ENCODE results near the gene NAPSA. TPM values are rescaled to one million over a fixed set of nuclear protein-coding genes. Genes with fewer than 3 reads are reported as not detected.
"Not testable (repeated sequence)": the region's sequence is repeated elsewhere in the genome, so short reads cannot be mapped to it uniquely, and the experiment has no call there.

NAPSA gene
- total RNA-seq, 2 donors from 2014 or later: 90.8 to 166 TPM

GRCh38 chr19:50377051-50377461 lies 11.6 kb upstream of the NAPSA start:
- peaks cover 4 to 27% of the 10 kb centered on the region in 2 donors for H3K36me3 Mint-ChIP-seq
- peak; percentile 3 to 42 for ATAC-seq
- H3K27ac Mint-ChIP-seq: peak overlapping the region; percentile 95 to 100
- H3K9me3 Mint-ChIP-seq: peaks cover 0 to 4% of the 10 kb centered on the region in 2 donors
- DNase-seq (ENCODE audit: low spot score in 2 of 2): no peak

- peak; percentile 93 for DNase-seq (ENCODE audit: low spot score in 2 of 2)
- peaks cover 4 to 24% of the 10 kb centered on the region in 2 donors for H3K36me3 Mint-ChIP-seq
- H3K27ac Mint-ChIP-seq: peak within 1 kb of the TSS; percentile 95 to 100
- peak; percentile 93 to 96 for ATAC-seq
- peaks cover 0 to 4% of the 10 kb centered on the region in 2 donors for H3K9me3 Mint-ChIP-seq
These were observed 11.0 kb upstream of the NAPSA start, which contains the start of gene NR1H2 for GRCh38 chr19:50376166-50377050. Gene NR1H2 (plus strand): TSS chr19:50376457. CDS start chr19:50377606, 1,149 bp downstream.

DNA sequence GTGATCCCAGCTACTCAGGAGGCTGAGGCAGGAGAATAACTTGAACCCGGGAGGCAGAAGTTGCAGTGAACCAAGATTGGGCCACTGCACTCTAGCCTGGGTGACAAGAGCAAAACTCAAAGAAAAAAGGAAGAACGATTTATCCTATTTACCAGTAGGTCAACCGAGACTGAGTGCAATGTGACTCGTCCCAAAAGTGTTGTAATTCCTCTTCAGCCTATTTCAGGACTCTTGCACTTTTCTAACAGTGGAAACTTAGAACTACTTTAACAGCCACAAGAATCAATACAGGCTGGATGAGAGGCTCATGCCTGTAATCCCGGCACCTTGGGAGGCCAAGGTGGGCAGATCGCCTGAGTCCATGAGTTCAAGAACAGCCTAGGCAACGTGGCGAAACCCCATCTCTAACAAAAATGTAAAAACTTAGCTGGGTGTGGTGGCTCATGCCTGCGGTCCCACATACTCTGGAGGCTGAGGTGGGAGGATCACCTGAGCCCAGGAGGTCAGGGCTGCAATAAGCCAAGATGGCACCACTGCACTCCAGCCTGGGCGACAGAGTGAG lies 6.6 kb upstream of the NAPSA start:
- DNase-seq (ENCODE audit: low spot score in 2 of 2): no peak
- Mint-ChIP-seq H3K27ac (no peak overlapping the region), H3K9me3 (peaks cover 0 to 4% of the 10 kb centered on the region in 2 donors), H3K36me3 (peaks cover 5 to 6% of the 10 kb centered on the region in 2 donors)
- ATAC-seq: no peak

DNA sequence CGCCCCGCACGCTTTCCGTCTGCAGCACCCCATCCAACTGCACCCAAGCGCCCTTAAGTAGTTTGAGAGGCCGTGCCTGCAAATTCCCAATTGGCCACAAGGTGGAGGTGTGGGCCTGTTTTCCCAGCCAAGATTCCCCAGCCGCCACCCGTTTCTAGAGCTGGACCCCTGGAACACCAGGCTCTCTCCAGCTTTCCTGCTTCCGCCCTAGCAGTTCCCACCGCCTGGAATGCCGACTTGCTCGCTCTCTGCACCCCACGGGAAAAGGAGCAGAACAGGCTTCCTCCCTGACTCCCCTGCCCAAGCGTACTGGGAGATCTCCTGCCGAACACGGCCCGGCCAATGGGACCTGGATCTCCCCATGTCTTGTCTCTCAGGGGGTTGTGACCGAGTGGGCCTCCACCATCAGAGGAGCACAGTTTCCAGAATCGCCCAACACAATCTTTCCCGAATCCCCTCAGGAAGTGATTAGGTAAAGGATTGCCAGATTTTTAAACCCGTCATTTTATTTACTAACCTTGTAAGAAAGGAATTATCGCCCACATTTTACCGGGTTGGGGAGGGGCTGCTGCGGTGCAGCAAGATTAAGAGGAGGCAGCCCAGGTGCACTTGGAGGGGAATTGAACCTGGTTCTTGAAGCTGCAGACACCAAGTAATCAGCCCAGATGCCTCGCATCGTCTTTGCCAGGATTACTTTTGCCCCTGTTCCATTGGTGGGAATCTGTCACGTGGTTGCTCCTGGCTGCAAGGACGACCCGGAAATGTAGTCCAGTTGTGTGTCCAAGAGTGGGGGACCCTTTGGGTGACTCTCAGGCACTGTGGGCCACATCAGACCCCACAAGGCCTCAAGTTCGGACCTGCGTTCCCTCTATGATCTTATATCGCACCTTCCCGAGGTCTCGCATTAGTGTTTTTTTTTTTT lies 3.5 kb upstream of the NAPSA start:
- H3K27ac Mint-ChIP-seq: peak overlapping the region; percentile 86 to 91
- ATAC-seq (peak; percentile 55 to 75), DNase-seq (ENCODE audit: low spot score in 2 of 2) (peak; percentile 80 to 85)
- H3K9me3 Mint-ChIP-seq: no peaks in the 10 kb centered on the region
- peaks cover 5 to 9% of the 10 kb centered on the region in 2 donors for H3K36me3 Mint-ChIP-seq

DNA sequence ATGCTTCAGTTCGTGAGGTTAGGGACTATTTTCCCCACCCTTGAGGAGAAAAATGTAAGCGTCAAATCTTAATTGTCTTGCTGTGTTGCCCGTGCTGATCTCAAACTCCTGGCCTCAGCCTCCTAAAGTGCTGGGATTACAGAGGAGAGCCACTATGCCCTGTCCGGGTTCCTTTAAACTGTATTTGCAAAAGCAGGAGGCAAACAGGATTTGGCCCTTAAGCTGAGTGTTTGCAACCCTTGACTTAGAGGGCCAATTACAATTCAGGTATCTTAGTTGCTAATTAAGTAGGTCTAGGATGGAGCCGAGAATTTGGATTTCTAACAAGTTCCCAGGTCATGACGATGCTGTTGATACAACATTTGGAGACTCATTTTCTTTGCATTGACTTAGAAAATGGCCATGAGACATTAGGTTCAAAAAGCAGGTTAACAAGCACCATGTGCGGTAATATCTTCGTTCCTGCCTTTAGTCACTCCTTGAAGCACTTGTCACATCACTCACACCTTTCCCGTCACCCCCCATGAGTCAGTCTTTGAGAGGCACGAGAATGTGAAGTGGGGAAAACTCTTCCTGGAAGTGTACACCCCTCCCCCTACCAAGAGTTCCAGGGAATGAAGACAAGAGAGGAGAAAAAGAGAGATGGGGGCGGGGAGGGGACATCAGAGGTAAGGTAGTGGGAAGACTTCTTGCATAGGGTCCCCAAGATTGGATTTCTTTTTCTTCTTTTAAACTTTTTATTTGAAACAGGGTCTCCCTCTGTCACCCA lies 2.6 kb downstream of the NAPSA start:
- DNase-seq (ENCODE audit: low spot score in 2 of 2) (peak in 1 of 2 donors; percentile 68), ATAC-seq (peak; percentile 56 to 60)
- peak overlapping the region; percentile 91 to 98 for H3K27ac Mint-ChIP-seq
- peaks cover 39 to 65% of the 10 kb centered on the region in 2 donors for H3K36me3 Mint-ChIP-seq
- H3K9me3 Mint-ChIP-seq: peaks cover 13 to 20% of the 10 kb centered on the region in 2 donors

DNA sequence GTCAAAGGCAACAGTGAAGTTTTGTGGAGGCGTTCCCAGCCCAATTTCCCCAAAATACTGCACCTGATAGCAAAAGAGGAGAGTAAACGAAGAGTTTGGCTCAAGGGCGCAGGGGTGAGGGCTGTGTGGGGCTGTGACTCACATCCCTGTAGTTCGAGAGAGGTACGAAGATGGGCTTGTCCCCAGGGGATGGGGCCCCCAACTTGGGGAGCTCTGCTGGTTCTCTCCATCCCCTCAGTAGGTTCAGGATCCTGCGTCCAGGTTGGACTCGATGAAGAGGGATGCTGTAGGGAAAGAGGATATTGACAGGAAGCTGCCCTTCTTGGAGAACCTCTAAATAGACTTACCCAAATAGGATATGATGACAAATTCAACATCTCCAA lies 3.4 kb downstream of the NAPSA start:
- DNase-seq (ENCODE audit: low spot score in 2 of 2) (no peak), ATAC-seq (no peak)
- H3K27ac Mint-ChIP-seq: peak overlapping the region; percentile 91
- peaks cover 13 to 20% of the 10 kb centered on the region in 2 donors for H3K9me3 Mint-ChIP-seq
- H3K36me3 Mint-ChIP-seq: peaks cover 43 to 65% of the 10 kb centered on the region in 2 donors

GRCh38 chr19:50361290-50362029 lies 4.0 kb downstream of the NAPSA start:
- H3K36me3 Mint-ChIP-seq: peaks cover 43 to 65% of the 10 kb centered on the region in 2 donors
- ATAC-seq (no peak), DNase-seq (ENCODE audit: low spot score in 2 of 2) (no peak)
- peak overlapping the region; percentile 91 for H3K27ac Mint-ChIP-seq
- H3K9me3 Mint-ChIP-seq: peaks cover 13 to 20% of the 10 kb centered on the region in 2 donors

- no peak for ATAC-seq
- Mint-ChIP-seq H3K36me3 (peaks cover 43 to 56% of the 10 kb centered on the region in 2 donors), H3K9me3 (peaks cover 13 to 20% of the 10 kb centered on the region in 2 donors), H3K27ac (peak overlapping the region; percentile 66 to 91)
- DNase-seq (ENCODE audit: low spot score in 2 of 2): no peak
These were observed 6.1 kb downstream of the NAPSA start for GRCh38 chr19:50359328-50359818.

DNA sequence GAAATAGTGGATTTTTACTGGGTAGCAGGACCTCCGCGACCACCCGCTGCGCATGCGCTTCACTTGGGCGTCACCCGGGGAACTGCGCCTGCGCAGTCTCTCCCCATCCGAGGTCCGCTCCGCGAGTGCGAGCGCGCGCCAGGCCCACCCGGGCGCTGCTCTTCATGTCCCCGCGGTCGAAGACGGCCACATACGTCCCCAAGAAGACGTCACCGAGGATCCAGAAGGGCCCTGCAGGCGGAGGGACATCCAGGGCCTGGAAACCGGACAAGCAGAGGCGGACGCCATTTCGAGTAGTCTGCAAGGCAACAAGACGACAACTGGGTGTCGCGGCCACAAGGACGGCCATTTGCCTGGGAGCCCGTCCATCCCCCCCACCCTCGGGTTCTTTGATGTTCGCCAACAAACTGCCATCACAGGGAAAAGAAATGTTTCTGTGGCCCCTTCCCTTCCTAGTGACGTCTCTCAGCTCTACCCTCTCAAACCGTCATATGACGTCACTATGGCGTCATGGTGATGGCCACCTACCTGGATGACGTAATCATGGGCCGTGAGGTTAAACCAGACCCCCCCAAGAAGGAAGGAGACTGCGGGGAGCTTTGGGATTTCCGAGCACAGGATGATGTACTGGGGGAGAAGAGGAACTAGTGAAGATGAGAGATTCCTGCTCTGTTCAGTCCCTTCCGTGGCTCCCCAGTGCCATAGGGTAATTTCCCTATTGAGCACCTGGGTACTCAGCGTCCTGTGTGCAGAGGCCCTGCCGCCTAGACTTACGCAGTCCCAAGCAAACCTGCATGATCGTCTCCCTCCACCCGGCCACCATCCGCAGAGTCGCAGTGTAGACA lies 6.7 kb downstream of the NAPSA start:
- peak in 1 of 2 donors; percentile 21 for ATAC-seq
- H3K36me3 Mint-ChIP-seq: peaks cover 43 to 54% of the 10 kb centered on the region in 2 donors

DNA sequence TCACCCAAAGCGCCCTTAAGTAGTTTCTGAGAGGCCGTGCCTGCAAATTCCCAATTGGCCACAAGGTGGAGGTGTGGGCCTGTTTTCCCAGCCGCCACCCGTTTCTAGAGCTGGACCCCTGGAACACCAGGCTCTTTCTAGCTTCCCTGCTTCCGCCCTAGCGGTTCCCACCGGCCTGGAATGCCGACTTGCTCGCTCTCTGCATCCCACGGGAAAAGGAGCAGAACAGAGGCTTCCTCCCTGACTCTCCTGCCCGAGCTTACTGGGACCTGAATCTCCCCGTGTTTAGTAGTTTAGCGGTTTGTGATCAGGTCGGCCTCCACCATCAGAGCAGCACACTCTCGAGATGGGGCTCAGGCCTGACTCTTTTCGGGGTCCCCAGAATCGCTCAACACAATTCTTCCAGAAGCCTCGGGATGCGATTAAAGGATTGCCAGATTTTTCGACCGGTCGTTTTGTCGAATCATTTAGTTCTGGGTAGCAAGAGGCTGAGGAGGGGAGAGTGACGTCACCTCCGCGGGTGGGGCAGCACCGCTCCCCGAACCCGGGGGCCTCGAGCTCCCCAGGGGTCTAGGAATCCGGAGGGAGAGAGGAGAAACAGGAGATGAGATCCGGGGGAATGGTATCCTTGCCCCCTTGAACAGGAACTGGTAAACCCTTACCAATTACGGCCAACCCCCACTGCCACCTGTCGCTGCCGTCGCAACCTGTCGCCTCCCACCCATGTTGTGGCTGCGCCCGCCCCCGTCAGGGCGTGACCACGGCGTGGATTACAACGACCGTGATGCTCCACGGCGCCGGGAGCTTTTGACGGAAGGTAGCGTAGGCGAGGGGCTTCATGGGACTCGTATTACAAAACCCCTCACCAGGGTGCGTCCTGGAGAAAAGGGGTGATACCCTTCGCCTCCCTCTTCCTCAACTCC lies 8.0 kb downstream of the NAPSA start:
- DNase-seq (ENCODE audit: low spot score in 2 of 2): peak; percentile 81 to 85
- peaks cover 13 to 20% of the 10 kb centered on the region in 2 donors for H3K9me3 Mint-ChIP-seq
- peak; percentile 64 to 74 for ATAC-seq
- peaks cover 43% of the 10 kb centered on the region in 2 donors for H3K36me3 Mint-ChIP-seq
- H3K27ac Mint-ChIP-seq: peak overlapping the region; percentile 91 to 95

More for the DNA sequence above, 6.7 kb downstream of the NAPSA start:
- peak; percentile 71 to 82 for DNase-seq (ENCODE audit: low spot score in 2 of 2)
- Mint-ChIP-seq H3K27ac (peak overlapping the region; percentile 91 to 95), H3K9me3 (peaks cover 13 to 20% of the 10 kb centered on the region in 2 donors)

- peaks cover 13 to 19% of the 10 kb centered on the region in 2 donors for H3K9me3 Mint-ChIP-seq
- peak overlapping the region; percentile 91 to 95 for H3K27ac Mint-ChIP-seq
- no peak for ATAC-seq
- H3K36me3 Mint-ChIP-seq: peaks cover 36 to 37% of the 10 kb centered on the region in 2 donors
- DNase-seq (ENCODE audit: low spot score in 2 of 2): no peak
These were observed 8.7 kb downstream of the NAPSA start for GRCh38 chr19:50356691-50357177.

- H3K36me3 Mint-ChIP-seq; DNase-seq (ENCODE audit: low spot score in 2 of 2); H3K9me3 Mint-ChIP-seq; ATAC-seq; H3K27ac Mint-ChIP-seq: not testable (repeated sequence)
These were observed 12.0 kb downstream of the NAPSA start for GRCh38 chr19:50353487-50353880.

DNA sequence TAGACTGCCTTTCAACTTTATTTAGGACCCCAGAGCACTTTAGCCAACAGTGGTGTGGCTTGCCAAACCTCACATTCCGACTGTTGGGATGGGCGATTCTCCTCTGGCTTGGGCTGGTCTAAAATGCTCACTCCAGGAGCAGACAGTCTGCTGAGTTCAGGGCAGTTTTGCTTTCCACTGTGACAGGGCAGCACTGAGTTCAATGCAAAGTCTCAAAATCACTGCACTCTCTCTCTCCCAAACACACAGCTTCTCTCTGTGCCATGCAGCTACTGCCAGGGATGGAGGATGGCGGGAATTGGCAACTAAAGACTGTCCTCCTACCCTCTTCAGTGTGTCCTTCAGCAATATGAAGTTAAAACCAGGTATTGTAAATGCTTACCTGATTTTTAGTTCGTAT lies 13.2 kb downstream of the NAPSA start:
- peaks cover 0 to under 1% of the 10 kb centered on the region in 2 donors for H3K36me3 Mint-ChIP-seq
- H3K9me3 Mint-ChIP-seq: no peaks in the 10 kb centered on the region
- ATAC-seq (no peak), DNase-seq (ENCODE audit: low spot score in 2 of 2) (no peak)
- peak overlapping the region in 1 of 2 donors; percentile 53 for H3K27ac Mint-ChIP-seq

Data from activated naive CD4-positive, alpha-beta T cell treated with anti-CD3 and anti-CD28 coated beads, Interleukin-2, amount 50 U/mL, for 72 hours (primary cell).